Measurements from ENCODE around the gene SKP2.

SKP2 gene

GRCh38 chr5:36202521-36202961 lies 50.6 kb downstream of the SKP2 start:
- DNase-seq = peak; percentile 44

- DNase-seq = no peak
These were observed 53.4 kb downstream of the SKP2 start for GRCh38 chr5:36205329-36205728.

GRCh38 chr5:36206913-36207312 lies 55.0 kb downstream of the SKP2 start:
- DNase-seq = no peak

- no peak for DNase-seq
These were observed 56.9 kb downstream of the SKP2 start for GRCh38 chr5:36208786-36209185.

- DNase-seq = no peak
These were observed 57.8 kb downstream of the SKP2 start for GRCh38 chr5:36209664-36210063.

GRCh38 chr5:36214436-36214835 lies 62.5 kb downstream of the SKP2 start:
- no peak for DNase-seq

GRCh38 chr5:36215910-36216309 lies 64.0 kb downstream of the SKP2 start:
- no peak for DNase-seq

- no peak for DNase-seq
These were observed 65.7 kb downstream of the SKP2 start for GRCh38 chr5:36217567-36217966.

- DNase-seq = no peak
These were observed 66.1 kb downstream of the SKP2 start for GRCh38 chr5:36217988-36218387.

GRCh38 chr5:36222620-36223019 lies 70.7 kb downstream of the SKP2 start:
- no peak for DNase-seq

- DNase-seq = no peak
These were observed 75.1 kb downstream of the SKP2 start for GRCh38 chr5:36227046-36227445.

- DNase-seq = no peak
These were observed 76.6 kb downstream of the SKP2 start for GRCh38 chr5:36228505-36228904.

- DNase-seq = no peak
These were observed 78.4 kb downstream of the SKP2 start for GRCh38 chr5:36230151-36230790.

- no peak for DNase-seq
These were observed 80.6 kb downstream of the SKP2 start for GRCh38 chr5:36232533-36232932.

Data from NCI-H82 (cell line).